Neuronal stem cell (in vitro differentiated cells): ENCODE results near the gene MRPL46.
A peak's percentile ranks its signal among the peaks of the same experiment; 100 is the strongest.

Experiments used
- DNase-seq: peaks from one replicate; pipeline ENCODE4 v3.0.0-alpha.2; 2013; ENCODE audit warnings: low spot score
- H2AFZ ChIP-seq: one replicate; pipeline ENCODE4 v1.6.1; 2013; ENCODE audit warnings: mild to moderate bottlenecking, low read length, inconsistent platforms
- H2AK5ac ChIP-seq: 2 replicates; pipeline ENCODE4 v1.6.1; 2013; ENCODE audit warnings: low read depth, mild to moderate bottlenecking, inconsistent platforms, low read length, moderate library complexity, mixed read lengths
- H2BK120ac ChIP-seq: 2 replicates; pipeline ENCODE4 v1.6.1; 2013; ENCODE audit warnings: low read depth, mild to moderate bottlenecking, inconsistent platforms, low read length, moderate library complexity, mixed read lengths
- H2BK12ac ChIP-seq: one replicate; pipeline ENCODE4 v1.6.1; 2013; ENCODE audit warnings: low read length, inconsistent platforms
- H2BK15ac ChIP-seq: 2 replicates; pipeline ENCODE4 v1.6.1; 2013; ENCODE audit warnings: mild to moderate bottlenecking, low read length, inconsistent platforms, mixed read lengths
- H2BK5ac ChIP-seq: one replicate; pipeline ENCODE4 v1.6.1; 2013; ENCODE audit warnings: inconsistent platforms, mild to moderate bottlenecking, low read length, moderate library complexity
- H3K14ac ChIP-seq: one replicate; pipeline ENCODE4 v1.6.1; 2013; ENCODE audit warnings: low read length, inconsistent platforms
- H3K18ac ChIP-seq: 2 replicates; pipeline ENCODE4 v1.6.1; 2013; ENCODE audit warnings: low read length, inconsistent platforms
- H3K23ac ChIP-seq: 2 replicates; pipeline ENCODE4 v1.6.1; 2013; ENCODE audit warnings: low read depth, mild to moderate bottlenecking, mixed read lengths, low read length, inconsistent platforms; ENCODE audit not compliant: poor library complexity
- H3K27ac ChIP-seq: replicated peaks from 3 replicates; pipeline ENCODE4 v1.5.1; 2013; ENCODE audit warnings: low read length, inconsistent platforms
- H3K27me3 ChIP-seq, 3 experiments: 2 replicates each; pipeline ENCODE4 v1.6.1; 2013; ENCODE audit warnings: low read length in 3 of 3, mild to moderate bottlenecking in 2 of 3, inconsistent platforms in 1 of 3, low read depth in 1 of 3, mixed read lengths in 1 of 3, moderate library complexity in 1 of 3; ENCODE audit not compliant: control insufficient read depth in 3 of 3, insufficient read depth in 3 of 3
- H3K36me3 ChIP-seq, 2 donors: replicated peaks in 1 of 2; 2 replicates each; pipeline ENCODE4 v1.6.1; 2013; ENCODE audit warnings: low read length in 2 of 2; ENCODE audit not compliant: control insufficient read depth in 2 of 2, insufficient read depth in 2 of 2
- H3K4ac ChIP-seq: 2 replicates; pipeline ENCODE4 v1.6.1; 2013; ENCODE audit warnings: inconsistent platforms, mild to moderate bottlenecking, low read length, moderate library complexity
- H3K4me1 ChIP-seq, 2 donors: 1 replicate in 1 of 2; 2 replicates in 1 of 2; pipeline ENCODE4 v1.6.1; 2013; ENCODE audit warnings: low read length in 2 of 2, low read depth in 1 of 2; ENCODE audit not compliant: control insufficient read depth in 2 of 2, insufficient read depth in 1 of 2
- H3K4me2 ChIP-seq: one replicate; pipeline ENCODE4 v1.6.1; 2013; ENCODE audit warnings: mild to moderate bottlenecking, low read length, inconsistent platforms; ENCODE audit not compliant: insufficient read depth, poor library complexity, severe bottlenecking
- H3K4me3 ChIP-seq, 2 donors: 2 replicates each; pipeline ENCODE4 v1.5.1; 2013; ENCODE audit warnings: low read length in 2 of 2, mild to moderate bottlenecking in 2 of 2, inconsistent platforms in 1 of 2, moderate library complexity in 1 of 2
- H3K79me1 ChIP-seq: one replicate; pipeline ENCODE4 v1.6.1; 2013; ENCODE audit warnings: low read depth, mild to moderate bottlenecking, inconsistent platforms, low read length, moderate library complexity
- H3K9ac ChIP-seq: one replicate; pipeline ENCODE4 v1.6.1; 2013; ENCODE audit warnings: mild to moderate bottlenecking, low read depth, low read length, inconsistent platforms; ENCODE audit not compliant: poor library complexity
- H3K9me3 ChIP-seq, 2 donors: replicated peaks in 1 of 2; 2 replicates each; pipeline versions ENCODE3 to v1.6.1; 2013; ENCODE audit warnings: low read length in 2 of 2, mild to moderate bottlenecking in 2 of 2, inconsistent platforms in 1 of 2, low read depth in 1 of 2, mixed read lengths in 1 of 2, moderate library complexity in 1 of 2; ENCODE audit not compliant: control insufficient read depth in 2 of 2, insufficient read depth in 1 of 2
- H4K8ac ChIP-seq: one replicate; pipeline ENCODE4 v1.6.1; 2013; ENCODE audit warnings: low read depth, mild to moderate bottlenecking, inconsistent platforms, low read length, moderate library complexity
- H4K91ac ChIP-seq: one replicate; pipeline ENCODE4 v1.6.1; 2013; ENCODE audit warnings: low read length, low read depth, mild to moderate bottlenecking, inconsistent platforms; ENCODE audit not compliant: poor library complexity
- WGBS, 2 donors: extraction: QIAGEN DNeasy Blood & Tissue Kit; methylation state at CpG; one replicate each; pipeline ENCODE4 v1.1.7; 2013; ENCODE audit warnings: missing lambda C conversion rate in 2 of 2, mixed read lengths in 1 of 2; ENCODE audit not compliant: insufficient read length in 2 of 2, insufficient replicate concordance in 1 of 2; ENCODE audit errors: extremely low coverage in 2 of 2; 5-methylcytosine and 5-hydroxymethylcytosine counted together

Gene MRPL46

DNA sequence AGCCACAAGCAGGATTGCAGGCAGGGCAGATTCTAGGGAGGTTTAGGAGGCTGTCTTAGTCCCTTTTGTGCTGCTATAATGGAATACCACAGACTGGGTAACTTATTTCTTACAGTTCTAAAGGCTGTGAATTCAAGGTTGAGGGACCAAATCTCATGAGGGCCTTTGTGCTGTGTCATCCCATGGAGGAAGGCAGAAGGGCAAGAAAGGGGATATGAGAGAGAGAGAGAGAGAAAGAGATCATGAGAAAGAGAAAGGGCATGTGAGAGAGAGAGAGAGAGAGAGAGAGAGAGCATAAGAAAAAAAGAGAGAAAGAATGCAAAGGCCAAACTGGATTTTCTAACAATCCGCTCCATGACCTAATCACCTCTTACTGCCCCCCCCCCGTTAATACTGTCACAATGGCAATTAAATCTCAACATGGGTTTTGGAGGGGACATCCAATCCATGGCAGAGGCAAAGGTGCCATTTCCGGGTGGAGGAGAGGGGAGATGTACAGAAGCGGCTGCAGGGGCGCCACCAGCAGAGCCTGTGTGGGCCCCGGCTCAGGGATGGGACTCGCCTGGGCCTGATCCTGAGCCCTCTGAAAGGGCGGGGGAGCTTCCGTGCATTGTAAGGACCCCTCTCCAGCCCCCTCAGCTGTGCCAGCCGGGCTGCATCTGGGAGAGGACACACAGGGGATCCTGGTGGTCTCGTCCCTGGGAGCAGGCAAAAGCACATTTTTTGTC, 20.8 kb upstream of the MRPL46 start:
- DNase-seq, result no peak
- WGBS, 2 donors, result no CpG with 5 or more reads among the region's 11 CpGs
- no peaks in the 10 kb centered on the region for H3K79me1 ChIP-seq

DNA sequence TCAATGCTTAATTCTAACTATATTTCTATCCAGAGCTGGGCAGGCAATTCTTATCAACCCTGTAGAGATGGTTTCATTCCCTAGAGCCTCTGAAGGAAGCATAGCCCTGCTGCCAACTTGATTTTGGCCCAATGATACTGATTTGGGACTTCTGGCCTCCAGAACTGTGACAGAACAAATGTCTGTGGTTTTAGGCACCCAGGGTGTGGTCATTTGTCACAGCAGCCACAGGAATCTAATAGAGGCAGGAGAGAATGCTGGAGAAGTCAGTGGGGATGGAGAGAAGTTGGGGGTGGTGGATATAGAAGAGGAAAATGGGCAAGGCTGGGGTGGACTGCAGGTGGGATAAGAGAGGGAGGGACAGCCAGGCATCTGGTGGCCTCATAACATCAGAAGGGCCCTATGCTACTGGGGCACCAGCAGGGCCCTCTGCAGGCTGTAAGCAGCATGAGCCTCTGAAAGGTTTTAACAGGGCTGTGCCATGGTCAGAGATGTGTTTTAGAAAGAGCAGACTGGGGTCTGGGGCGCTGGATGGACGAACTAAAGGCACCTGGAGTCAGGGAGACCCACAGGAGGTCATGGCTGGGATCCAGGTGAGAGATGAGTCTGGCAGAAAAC, 20.1 kb upstream of the MRPL46 start:
- no peak for DNase-seq
- no peak overlapping the region for H3K9ac ChIP-seq
- no peak overlapping the region for H3K23ac ChIP-seq
- H3K4ac ChIP-seq, result no peak overlapping the region
- H3K27ac ChIP-seq, result no peak overlapping the region
- no peak overlapping the region for H2AFZ ChIP-seq
- peak overlapping the region; percentile 49 for H2BK12ac ChIP-seq
- H3K4me1 ChIP-seq, result peaks cover 23 to 29% of the 10 kb centered on the region in 2 donors
- H4K8ac ChIP-seq, result no peak overlapping the region
- no peaks in the 10 kb centered on the region for H3K79me1 ChIP-seq
- H3K18ac ChIP-seq, result peak overlapping the region; percentile 4
- H3K14ac ChIP-seq, result no peak overlapping the region
- H3K9me3 ChIP-seq, result no peaks in the 10 kb centered on the region
- H2AK5ac ChIP-seq, result no peak overlapping the region
- no peak overlapping the region for H2BK120ac ChIP-seq
- no peak overlapping the region for H4K91ac ChIP-seq
- H3K27me3 ChIP-seq, result no peaks in the 10 kb centered on the region
- no peak overlapping the region for H3K4me2 ChIP-seq
- H2BK5ac ChIP-seq, result no peak overlapping the region
- no peak overlapping the region for H3K4me3 ChIP-seq
- H3K36me3 ChIP-seq, result no peaks in the 10 kb centered on the region
- H2BK15ac ChIP-seq, result no peak overlapping the region
- WGBS, 2 donors, result no CpG with 5 or more reads among the region's 2 CpGs

More for the DNA sequence above, 20.8 kb upstream of the MRPL46 start:
- Histone ChIP-seq H3K18ac (peak overlapping the region; percentile 57), H3K4me3 (no peak overlapping the region), H3K14ac (no peak overlapping the region), H3K27me3 (no peaks in the 10 kb centered on the region), H2AK5ac (no peak overlapping the region), H3K36me3 (no peaks in the 10 kb centered on the region), H3K9ac (no peak overlapping the region), H2AFZ (peak overlapping the region; percentile 48), H3K4me2 (no peak overlapping the region), H2BK5ac (no peak overlapping the region), H3K4ac (no peak overlapping the region), H2BK120ac (no peak overlapping the region), H2BK15ac (no peak overlapping the region), H4K91ac (no peak overlapping the region), H3K9me3 (no peaks in the 10 kb centered on the region), H3K23ac (no peak overlapping the region), H2BK12ac (no peak overlapping the region), H3K4me1 (peaks cover 19 to 27% of the 10 kb centered on the region in 2 donors), H3K27ac (no peak overlapping the region), H4K8ac (no peak overlapping the region)

DNA sequence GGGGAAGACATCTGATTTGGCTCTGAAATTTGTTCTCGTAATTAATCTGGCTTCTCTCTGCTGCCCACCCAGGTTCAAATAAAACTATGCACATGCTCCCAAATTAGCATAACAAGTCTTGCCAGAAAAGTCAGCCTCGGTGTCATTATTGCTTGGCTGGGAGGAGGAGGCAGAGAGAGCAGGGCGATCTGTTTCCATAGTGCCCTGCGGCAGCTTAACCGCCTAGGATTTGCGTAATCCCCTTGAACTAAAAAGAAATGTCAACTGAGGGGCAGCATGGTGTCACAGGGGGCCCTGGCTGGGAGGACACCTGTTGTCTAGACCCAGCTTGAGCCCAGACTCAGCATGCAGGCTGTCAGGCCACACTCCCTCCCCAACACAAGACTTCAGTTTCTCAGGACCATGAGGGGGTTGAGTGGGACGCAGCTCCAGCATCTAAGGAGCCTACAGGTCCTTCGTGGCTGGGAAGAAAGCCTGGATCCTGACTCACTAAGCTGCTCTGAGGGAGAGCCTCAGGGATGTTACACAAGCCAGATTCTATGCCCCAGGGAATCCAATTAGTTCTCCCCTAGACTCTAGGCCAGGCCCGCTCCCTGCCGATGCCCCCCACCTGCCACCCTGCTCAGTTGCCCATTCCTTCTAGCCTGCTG, 17.6 kb upstream of the MRPL46 start:
- Histone ChIP-seq H3K9ac (peak overlapping the region; percentile 17), H3K4me3 (no peak overlapping the region), H4K91ac (no peak overlapping the region), H3K4me2 (peak overlapping the region; percentile 37), H3K18ac (peak overlapping the region; percentile 31), H3K27ac (peak overlapping the region; percentile 53), H3K79me1 (no peaks in the 10 kb centered on the region), H2BK120ac (no peak overlapping the region), H3K14ac (no peak overlapping the region), H2AFZ (no peak overlapping the region), H2BK12ac (peak overlapping the region; percentile 35), H2BK5ac (peak overlapping the region; percentile 26), H3K4ac (no peak overlapping the region), H3K36me3 (peaks cover 0 to 4% of the 10 kb centered on the region in 2 donors), H3K4me1 (peaks cover 23 to 33% of the 10 kb centered on the region in 2 donors), H2AK5ac (peak overlapping the region; percentile 59), H3K9me3 (no peaks in the 10 kb centered on the region), H2BK15ac (no peak overlapping the region), H3K27me3 (no peaks in the 10 kb centered on the region), H3K23ac (no peak overlapping the region), H4K8ac (no peak overlapping the region)
- DNase-seq, result peak; percentile 76
- no CpG with 5 or more reads among the region's 10 CpGs for WGBS, 2 donors

DNA sequence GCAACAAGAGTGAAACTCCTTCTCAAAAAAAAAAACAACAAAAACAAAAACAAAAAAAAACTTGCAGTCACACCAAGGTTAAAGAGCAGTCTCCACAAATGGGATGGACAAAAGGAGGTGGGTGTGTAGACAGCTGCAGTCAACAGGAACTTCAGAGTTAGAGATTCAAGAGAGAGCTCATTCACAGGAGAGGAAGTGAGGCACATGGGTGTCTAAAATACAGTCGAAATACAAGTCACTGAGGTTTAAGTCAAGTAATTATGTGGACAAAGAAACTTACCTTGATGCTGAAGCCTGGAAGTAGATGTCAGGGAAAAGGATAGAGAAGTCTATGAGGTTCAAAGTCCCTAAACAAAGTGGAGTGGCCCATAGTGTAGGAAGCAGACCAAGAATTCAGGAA, 15.1 kb upstream of the MRPL46 start:
- Histone ChIP-seq H2BK15ac (no peak overlapping the region), H3K36me3 (peaks cover 5 to 25% of the 10 kb centered on the region in 2 donors), H3K4me3 (no peak overlapping the region), H3K9me3 (no peaks in the 10 kb centered on the region), H3K27me3 (no peaks in the 10 kb centered on the region), H2AK5ac (no peak overlapping the region), H3K4me1 (peaks cover 17 to 23% of the 10 kb centered on the region in 2 donors), H4K91ac (no peak overlapping the region), H3K9ac (no peak overlapping the region), H2BK12ac (no peak overlapping the region), H4K8ac (no peak overlapping the region), H3K79me1 (no peaks in the 10 kb centered on the region), H3K18ac (no peak overlapping the region), H3K4ac (no peak overlapping the region), H2AFZ (no peak overlapping the region), H3K4me2 (no peak overlapping the region), H2BK120ac (no peak overlapping the region), H2BK5ac (no peak overlapping the region), H3K27ac (no peak overlapping the region), H3K14ac (no peak overlapping the region), H3K23ac (no peak overlapping the region)
- WGBS, 2 donors, result no CpG with 5 or more reads among the region's 1 CpG
- no peak for DNase-seq
